Esophagus squamous epithelium (tissue), 4 donors: ENCODE data around the gene EGR4.

ENCODE experiments used
- CTCF ChIP-seq, 6 experiments: fragments of 450-650 bp in 4 of 6; fragments of 200-600 bp in 2 of 6; sonication (generic) in 2 of 6; IDR thresholded peaks; one replicate each; pipeline ENCODE4 v1.5.1; 2016 to 2019; ENCODE audit warnings: antibody characterized with exemption in 6 of 6, mild to moderate bottlenecking in 4 of 6, moderate library complexity in 4 of 6
- POLR2A ChIP-seq, 4 donors: fragments of 450-650 bp; IDR thresholded peaks; one replicate each; pipeline ENCODE4 v1.6.1; 2017; ENCODE audit warnings: antibody characterized with exemption in 4 of 4, mild to moderate bottlenecking in 4 of 4, moderate library complexity in 3 of 4

DNA sequence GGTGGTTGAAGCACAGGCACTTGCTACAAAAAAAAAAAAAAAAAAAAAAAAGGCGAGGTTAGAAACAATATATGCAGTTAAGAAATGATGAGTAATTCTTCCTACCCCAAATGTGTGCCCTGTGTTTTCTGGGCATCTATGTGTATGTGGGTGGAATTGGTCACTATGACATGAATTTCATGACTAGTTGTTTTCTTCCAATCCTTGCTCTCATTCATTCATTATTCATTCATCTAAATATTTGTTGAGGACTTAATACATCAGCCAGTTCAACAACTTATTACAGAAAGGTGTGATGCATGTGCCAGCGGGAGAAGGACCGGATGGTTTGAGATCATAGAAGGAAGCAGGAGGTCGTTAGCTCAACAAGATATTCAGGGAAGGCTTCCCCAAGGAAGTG, 8.3 kb upstream of the EGR4 start:
- TF ChIP-seq POLR2A (IDR thresholded peaks at IDR 0.05) = no peak
- no peak for TF ChIP-seq CTCF (IDR thresholded peaks at IDR 0.05)
